SU-DHL-6 (cell line): ENCODE measurements around the gene C10orf71.

Experiments used
- H2AFZ ChIP-seq: fragments of 200-600 bp; sonication (generic); 2 replicates; pipeline ENCODE4 v1.6.1; 2014; ENCODE audit warnings: low read depth, mild to moderate bottlenecking, moderate library complexity, mixed read lengths, antibody characterized with exemption, low read length; ENCODE audit not compliant: severe bottlenecking
- H3F3A ChIP-seq: fragments of 200-600 bp; shearing (Covaris generic); 2 replicates; pipeline ENCODE4 v1.6.0; 2016; ENCODE audit warnings: antibody characterized with exemption, mild to moderate bottlenecking; ENCODE audit not compliant: insufficient read depth
- H3K27ac ChIP-seq: fragments of 200-600 bp; sonication (generic); 2 replicates; pipeline ENCODE4 v1.5.1; 2016; ENCODE audit warnings: low read depth, mild to moderate bottlenecking, low read length, moderate library complexity, mixed read lengths
- H3K27me3 ChIP-seq: fragments of 200-600 bp; sonication (generic), shearing (Covaris generic); 2 replicates; pipeline ENCODE4 v1.6.0; 2014; ENCODE audit warnings: mild to moderate bottlenecking, low read length
- H3K36me3 ChIP-seq: fragments of 200-600 bp; sonication (generic); 2 replicates; pipeline ENCODE4 v1.6.1; 2014; ENCODE audit warnings: mild to moderate bottlenecking, low read length, mixed read lengths
- H3K4me2 ChIP-seq: fragments of 300-600, 200-600 bp; shearing (Covaris generic), sonication (generic); 2 replicates; pipeline ENCODE4 v1.6.0; 2014; ENCODE audit warnings: low read length, low read depth, mild to moderate bottlenecking; ENCODE audit not compliant: poor library complexity, severe bottlenecking
- H3K4me3 ChIP-seq: fragments of 200-600 bp; sonication (generic); 2 replicates; pipeline ENCODE4 v1.5.1; 2014; ENCODE audit warnings: antibody characterized with exemption, low read length, mild to moderate bottlenecking, mixed read lengths; ENCODE audit not compliant: insufficient read depth, poor library complexity, severe bottlenecking
- H3K79me2 ChIP-seq: fragments of 200-600 bp; sonication (generic); 2 replicates; pipeline ENCODE4 v1.6.1; 2014; ENCODE audit warnings: mild to moderate bottlenecking, low read length, moderate library complexity; ENCODE audit not compliant: insufficient read depth
- H3K9ac ChIP-seq: fragments of 200-600 bp; sonication (generic); 2 replicates; pipeline ENCODE4 v1.7.0; 2014; ENCODE audit warnings: mild to moderate bottlenecking, low read length
- H3K9me2 ChIP-seq: fragments of 200-600 bp; sonication (generic); replicated peaks from 2 replicates; pipeline ENCODE4 v1.6.1; 2014; ENCODE audit warnings: low read length; ENCODE audit not compliant: insufficient read depth
- H3K9me3 ChIP-seq: fragments of 200-600 bp; sonication (generic); 2 replicates; pipeline ENCODE4 v1.6.1; 2014; ENCODE audit warnings: low read length, mixed read lengths; ENCODE audit not compliant: insufficient read depth
- H4K20me1 ChIP-seq: fragments of 200-600 bp; sonication (generic); 2 replicates; pipeline ENCODE4 v1.6.1; 2014; ENCODE audit warnings: low read depth, mild to moderate bottlenecking, antibody characterized with exemption, low read length, moderate library complexity, mixed read lengths
- CTCF ChIP-seq: fragments of 200-600 bp; sonication (generic); IDR thresholded peaks from one replicate; pipeline ENCODE4 v1.5.1; 2017; ENCODE audit warnings: antibody characterized with exemption, mild to moderate bottlenecking, low read length, moderate library complexity; ENCODE audit not compliant: insufficient read depth, poor library complexity, severe bottlenecking
- EZH2phosphoT487 ChIP-seq: fragments of 200-600 bp; sonication (generic), shearing (Covaris generic); conservative IDR thresholded peaks from 2 replicates; pipeline ENCODE4 v1.6.1; 2018; ENCODE audit warnings: mild to moderate bottlenecking, antibody characterized with exemption, low read length, moderate library complexity, mixed read lengths

Gene C10orf71

GRCh38 chr10:49368256-49368655 is 69.3 kb downstream of the C10orf71 start:
- H3K4me3 ChIP-seq, result no peak overlapping the region
- no peak overlapping the region for H3K27ac ChIP-seq
- H2AFZ ChIP-seq, result no peak overlapping the region
- H3K36me3 ChIP-seq, result no peaks in the 10 kb centered on the region
- no peak overlapping the region for H3K9ac ChIP-seq
- H3K79me2 ChIP-seq, result no peaks in the 10 kb centered on the region
- H3K9me2 ChIP-seq, result no peaks in the 10 kb centered on the region
- no peak for TF ChIP-seq CTCF
- TF ChIP-seq EZH2phosphoT487, result no peak
- no peaks in the 10 kb centered on the region for H4K20me1 ChIP-seq
- H3K9me3 ChIP-seq, result no peaks in the 10 kb centered on the region
- H3K27me3 ChIP-seq, result no peaks in the 10 kb centered on the region
- H3K4me2 ChIP-seq, result no peak overlapping the region
- H3F3A ChIP-seq, result no peaks in the 10 kb centered on the region

GRCh38 chr10:49369216-49370162 is 70.5 kb downstream of the C10orf71 start:
- TF ChIP-seq EZH2phosphoT487, result no peak
- no peak for TF ChIP-seq CTCF
- Histone ChIP-seq H4K20me1 (no peaks in the 10 kb centered on the region), H2AFZ (no peak overlapping the region), H3K4me3 (no peak overlapping the region), H3K9ac (no peak overlapping the region), H3F3A (no peaks in the 10 kb centered on the region), H3K36me3 (no peaks in the 10 kb centered on the region), H3K4me2 (no peak overlapping the region), H3K9me2 (no peaks in the 10 kb centered on the region), H3K27me3 (no peaks in the 10 kb centered on the region), H3K9me3 (no peaks in the 10 kb centered on the region), H3K27ac (no peak overlapping the region), H3K79me2 (no peaks in the 10 kb centered on the region)

GRCh38 chr10:49370326-49371100 is 71.5 kb downstream of the C10orf71 start:
- Histone ChIP-seq H3K9ac (no peak overlapping the region), H2AFZ (no peak overlapping the region), H3K4me2 (no peak overlapping the region), H3K27me3 (no peaks in the 10 kb centered on the region), H3K79me2 (no peaks in the 10 kb centered on the region), H3K27ac (no peak overlapping the region), H3K9me3 (no peaks in the 10 kb centered on the region), H3F3A (no peaks in the 10 kb centered on the region), H4K20me1 (no peaks in the 10 kb centered on the region), H3K36me3 (no peaks in the 10 kb centered on the region), H3K9me2 (no peaks in the 10 kb centered on the region), H3K4me3 (no peak overlapping the region)
- no peak for TF ChIP-seq EZH2phosphoT487
